HT-29 (cell line): ENCODE measurements around the gene XRCC5. TPM values are rescaled to one million over a fixed set of nuclear protein-coding genes. Genes with fewer than 3 reads are reported as not detected.

ENCODE experiments used
- DNase-seq: peaks from one replicate; pipeline ENCODE4 v3.0.0-alpha.2; 2015; ENCODE audit warnings: low spot score
- total RNA-seq: library from RNA; depleted of rRNA; stranded (reverse); fragments of >200 nt; shearing (Covaris generic); gene quantifications from 2 replicates; pipeline ENCODE4 v1.2.3, GENCODE V29; 2014

The XRCC5 gene
- total RNA-seq, 1 experiment from 2014 or later: 142 TPM

GRCh38 chr2:216084547-216084946, 24.6 kb upstream of the XRCC5 start:
- no peak for DNase-seq

DNA sequence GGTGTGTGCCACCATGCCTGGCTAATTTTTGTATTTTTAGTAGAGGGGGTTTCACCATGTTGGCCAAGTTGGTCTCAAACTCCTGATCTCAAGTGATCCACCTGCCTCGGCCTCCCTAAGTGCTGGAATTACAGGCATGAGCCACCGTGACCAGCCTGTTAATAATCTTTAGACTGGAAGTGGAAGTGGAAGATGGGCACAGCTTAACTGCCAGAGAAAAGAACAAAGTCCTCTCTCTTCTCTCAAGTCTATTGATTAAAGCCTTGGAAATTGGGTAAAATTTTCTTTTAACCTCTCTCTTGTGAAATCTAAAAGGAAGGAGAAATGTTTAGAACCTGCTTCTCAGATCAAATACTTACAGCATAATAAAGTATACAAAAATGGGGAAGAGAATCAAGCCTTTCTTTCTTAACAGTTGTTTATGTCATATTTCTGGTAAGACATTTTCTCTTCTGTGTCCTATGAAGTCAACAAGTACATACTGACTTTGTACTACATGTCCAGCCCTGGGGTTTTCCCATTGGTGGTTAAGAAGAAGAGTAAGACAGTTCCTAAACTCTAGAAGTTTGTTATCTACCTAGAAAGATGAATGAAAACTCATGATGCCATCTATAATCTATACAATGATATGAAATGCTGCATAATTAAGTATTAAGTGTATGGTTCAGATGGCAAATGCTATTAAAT, 22.8 kb upstream of the XRCC5 start:
- DNase-seq: no peak

DNA sequence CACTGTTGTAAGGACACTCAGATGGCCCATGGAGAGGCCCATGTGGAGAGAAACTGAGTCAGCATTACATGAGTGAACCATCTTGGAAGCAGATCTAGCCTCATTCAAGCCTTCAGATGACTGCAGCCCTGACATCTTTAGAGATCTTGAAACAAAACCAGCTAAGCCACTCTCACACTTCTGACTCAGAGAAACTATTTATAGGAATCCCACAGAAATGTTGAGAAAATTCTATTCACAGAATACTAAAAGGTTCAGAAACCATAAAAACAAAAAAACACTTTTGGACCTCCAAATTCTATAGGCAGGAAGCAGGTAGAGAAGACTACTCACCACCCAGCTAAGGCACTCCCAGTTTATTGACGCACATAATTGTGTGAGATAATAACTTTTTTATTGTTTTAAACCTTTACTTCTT, 18.8 kb upstream of the XRCC5 start:
- no peak for DNase-seq

DNA sequence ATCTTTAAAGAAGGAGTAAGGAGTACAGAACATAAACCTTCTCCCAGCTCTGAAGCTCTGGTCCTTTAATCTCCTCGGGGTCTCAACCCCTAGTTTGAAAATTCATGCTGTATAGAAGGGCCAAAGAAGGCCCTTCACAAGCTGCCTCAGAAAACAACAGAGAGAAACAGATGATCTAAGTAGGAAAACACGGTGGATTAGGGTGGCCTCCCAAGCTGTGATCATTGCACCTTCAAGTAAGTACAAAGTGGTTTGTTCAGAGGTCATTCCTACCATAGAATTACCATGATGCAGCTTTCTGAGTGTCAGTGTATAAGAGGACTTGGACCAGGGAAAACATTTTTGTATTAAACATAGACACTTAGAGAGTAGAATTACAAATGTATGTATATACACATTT, 16.5 kb upstream of the XRCC5 start:
- no peak for DNase-seq

GRCh38 chr2:216094701-216095100, 14.4 kb upstream of the XRCC5 start:
- no peak for DNase-seq

DNA sequence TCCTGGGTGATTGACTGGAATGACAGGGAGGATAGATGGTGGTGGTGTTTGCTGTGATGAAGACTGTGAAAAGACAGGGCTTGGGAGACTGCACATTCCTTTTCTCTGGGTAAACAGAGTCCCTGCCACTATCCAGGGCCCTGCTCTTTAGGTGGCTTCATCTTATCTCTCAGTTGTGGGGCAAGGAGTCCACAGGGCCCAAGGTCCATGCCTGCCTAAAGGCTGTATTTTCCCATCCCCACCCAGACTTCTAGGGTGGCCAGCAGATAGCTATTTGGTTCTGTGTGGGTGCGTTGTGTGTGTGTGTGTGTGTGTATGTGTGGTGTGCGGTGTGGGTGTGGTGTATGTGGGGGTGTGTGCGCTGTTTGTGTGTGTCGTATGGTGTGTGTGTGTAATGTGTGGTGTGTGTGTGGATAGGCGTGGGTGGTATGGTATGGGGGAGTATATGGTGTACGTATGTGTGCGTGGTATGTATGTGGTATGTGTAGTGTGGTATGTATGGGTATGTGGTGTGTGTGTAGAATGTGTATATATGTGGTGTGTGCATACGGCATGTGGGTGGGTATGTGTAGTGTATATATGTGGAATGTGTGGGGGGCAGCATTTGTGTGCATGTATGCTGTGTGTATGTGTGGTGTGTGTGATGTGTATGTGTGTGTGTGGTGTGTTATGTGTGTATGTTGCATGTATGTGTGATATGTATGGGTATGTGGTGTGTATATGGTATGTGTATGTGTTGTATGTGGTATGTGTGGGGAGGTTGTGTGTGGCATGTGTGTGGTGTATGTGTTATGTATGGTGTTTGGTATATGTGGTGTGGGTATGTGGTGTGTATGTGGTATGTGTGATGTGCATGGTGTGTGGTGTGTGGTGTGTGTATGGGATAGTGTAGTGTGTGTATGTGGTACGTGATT, 10.5 kb upstream of the XRCC5 start:
- no peak for DNase-seq

- DNase-seq: no peak
Measured at GRCh38 chr2:216101109-216101508, 8.0 kb upstream of the XRCC5 start.

DNA sequence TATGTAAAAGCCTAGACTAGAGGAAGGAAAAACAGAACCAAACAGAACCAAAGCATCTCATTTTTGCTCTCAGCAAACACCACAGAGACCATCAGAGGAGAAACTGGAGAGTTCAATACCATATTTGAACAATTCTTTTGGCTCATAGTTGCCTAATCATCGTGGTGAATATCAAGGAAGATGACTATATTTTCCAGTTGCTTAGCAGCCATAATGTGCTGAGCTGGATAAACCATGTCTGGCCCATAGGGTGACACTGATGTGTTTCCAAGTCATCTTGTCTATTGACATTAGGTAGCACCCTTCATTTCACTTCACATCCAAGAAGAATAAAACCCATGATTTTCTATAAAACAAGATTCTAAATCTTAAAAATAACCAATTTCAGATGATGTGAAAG, 5.9 kb upstream of the XRCC5 start:
- DNase-seq: no peak

DNA sequence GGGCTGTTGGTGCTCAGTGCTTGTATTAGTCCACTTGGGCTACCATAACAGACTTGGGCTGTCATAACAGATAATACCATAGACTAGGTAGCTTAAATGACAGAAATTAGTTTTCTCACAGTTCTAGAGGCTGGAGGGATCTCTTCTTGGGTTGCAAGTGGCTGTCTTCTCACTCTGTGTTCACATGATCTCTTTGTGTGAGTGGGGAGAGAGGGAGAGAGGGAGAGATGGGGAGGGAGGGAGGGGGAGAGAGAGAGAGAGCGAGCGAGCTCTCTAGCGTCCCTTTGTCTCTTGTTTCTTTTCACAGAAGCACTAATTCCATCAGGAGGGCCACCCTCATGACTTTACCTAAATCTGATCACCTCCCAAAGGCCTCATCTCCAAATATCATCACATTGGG, 4.5 kb upstream of the XRCC5 start:
- no peak for DNase-seq

DNA sequence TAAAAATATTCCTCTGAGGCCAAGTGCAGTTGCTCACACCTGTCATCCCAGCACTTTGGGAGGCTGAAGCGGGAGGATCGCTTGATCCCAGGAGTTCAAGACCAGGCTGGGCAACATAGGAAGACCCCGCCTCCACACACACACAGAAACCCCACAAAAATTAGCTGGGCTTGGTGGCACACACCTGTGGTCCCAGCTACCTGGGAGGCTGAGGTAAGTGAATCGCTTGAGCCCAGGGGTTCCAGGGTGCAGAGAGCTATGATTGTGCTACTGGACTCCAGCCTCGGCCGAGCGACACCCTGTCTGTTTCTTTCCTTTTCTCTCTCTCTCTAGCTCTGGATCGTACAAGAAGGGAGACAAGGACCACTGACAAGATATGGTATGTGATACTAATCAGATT, 1.8 kb upstream of the XRCC5 start:
- no peak for DNase-seq

DNA sequence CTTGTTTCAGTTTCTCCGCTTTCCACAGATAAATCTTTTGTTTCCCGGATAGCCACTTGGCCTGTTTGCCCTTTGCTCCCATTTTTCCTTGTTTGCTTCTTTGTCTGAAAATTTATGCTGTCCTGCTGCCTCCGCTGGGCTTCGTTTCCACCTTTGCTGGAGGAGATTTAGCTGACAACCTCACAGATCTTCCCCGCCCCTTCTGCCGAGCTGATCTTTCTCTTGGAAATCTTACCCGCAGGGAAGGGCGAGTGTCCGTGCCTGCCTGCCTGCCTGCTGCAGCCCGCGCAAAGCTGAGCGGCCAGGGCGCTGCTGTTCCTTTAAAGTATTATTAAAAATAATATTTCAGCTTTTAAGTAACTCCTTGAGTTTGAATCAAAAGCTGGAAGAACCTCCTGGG, 1.4 kb upstream of the XRCC5 start:
- DNase-seq: no peak

DNA sequence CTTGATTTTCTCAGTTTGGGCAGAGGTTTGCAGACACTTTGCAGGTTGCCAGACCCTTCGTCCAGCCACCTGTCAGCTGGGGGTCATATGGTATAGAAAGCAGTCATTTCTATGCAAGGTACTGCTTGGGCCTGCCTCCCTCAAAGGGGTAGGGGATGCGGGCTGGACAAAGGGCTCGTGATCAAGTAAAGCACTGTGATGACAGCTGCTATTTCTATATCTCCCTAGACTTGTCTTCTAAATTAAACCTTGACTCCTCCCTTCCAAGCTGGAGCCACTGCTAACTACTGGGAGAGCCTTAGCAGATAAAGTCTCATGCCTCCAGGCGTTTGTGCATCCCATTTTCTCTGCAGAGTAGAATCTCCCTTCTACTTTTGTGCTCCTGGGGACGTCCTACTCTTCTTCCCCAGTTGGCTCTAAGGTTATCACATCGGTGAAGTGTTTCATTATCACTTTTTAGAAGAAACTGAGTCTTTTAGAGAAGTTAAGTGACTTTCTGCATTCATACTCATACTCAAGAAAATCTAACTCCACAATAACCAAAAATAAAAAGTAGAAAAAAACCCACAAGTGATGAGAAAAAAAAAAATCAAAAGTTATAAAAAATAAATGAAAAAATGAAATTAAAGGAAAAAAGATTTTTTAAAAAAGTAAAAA, 710 bp upstream of the XRCC5 start:
- DNase-seq: peak; percentile 8

GRCh38 chr2:216109962-216110614, 940 bp downstream of the XRCC5 start:
- DNase-seq: peak; percentile 55

DNA sequence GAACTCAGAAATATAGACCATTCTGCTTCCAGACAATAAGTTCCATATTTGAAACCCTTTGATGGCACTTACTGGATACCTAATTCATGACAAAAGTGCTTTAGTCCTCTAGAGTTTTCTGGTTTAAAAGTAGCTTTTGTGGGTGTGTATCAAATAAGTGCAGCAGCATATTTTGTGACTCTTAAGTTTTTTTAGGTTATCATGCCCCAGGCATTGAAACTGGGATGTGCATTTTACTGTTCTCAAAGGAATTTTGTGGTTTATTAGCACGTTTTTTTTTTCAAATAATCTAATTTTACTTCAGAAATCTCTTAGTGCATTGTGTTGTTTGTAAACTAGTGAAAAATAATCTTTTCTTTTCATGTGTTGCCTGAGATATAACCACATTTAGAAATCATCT, 1.5 kb downstream of the XRCC5 start:
- no peak for DNase-seq

DNA sequence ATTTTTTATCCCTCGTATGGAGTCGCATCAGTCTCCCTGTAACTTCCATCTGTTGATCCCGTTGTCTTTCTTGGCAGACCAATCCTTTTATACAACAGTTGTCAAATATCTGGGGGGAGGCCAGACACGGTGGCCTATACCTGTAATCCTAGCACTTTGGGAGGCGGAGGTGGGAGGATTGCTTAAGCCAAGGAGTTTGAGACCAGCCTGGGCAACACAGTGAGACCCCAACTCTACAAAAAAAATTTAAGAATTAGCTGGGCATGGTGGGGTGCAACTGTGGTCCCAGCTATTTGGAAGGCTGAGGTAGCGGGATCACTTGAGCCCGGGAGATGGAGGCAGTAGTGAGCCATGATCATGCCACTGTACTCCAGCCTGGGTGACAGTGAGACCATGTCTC, 2.0 kb downstream of the XRCC5 start:
- DNase-seq: no peak

DNA sequence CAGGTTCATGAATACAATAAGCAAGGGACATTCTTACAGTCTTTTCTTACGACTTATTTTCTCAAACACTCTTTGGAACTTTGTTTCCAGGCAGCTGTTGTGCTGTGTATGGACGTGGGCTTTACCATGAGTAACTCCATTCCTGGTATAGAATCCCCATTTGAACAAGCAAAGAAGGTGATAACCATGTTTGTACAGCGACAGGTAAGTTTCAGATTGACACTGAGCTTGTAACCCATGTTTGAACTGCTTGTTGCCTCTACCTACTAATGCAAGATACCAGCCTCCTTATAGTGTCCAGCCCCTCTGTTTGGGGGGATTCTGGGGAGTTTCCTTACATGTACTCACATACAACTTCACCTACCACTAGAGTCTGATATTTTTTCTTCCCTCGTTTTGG, 3.8 kb downstream of the XRCC5 start:
- no peak for DNase-seq

DNA sequence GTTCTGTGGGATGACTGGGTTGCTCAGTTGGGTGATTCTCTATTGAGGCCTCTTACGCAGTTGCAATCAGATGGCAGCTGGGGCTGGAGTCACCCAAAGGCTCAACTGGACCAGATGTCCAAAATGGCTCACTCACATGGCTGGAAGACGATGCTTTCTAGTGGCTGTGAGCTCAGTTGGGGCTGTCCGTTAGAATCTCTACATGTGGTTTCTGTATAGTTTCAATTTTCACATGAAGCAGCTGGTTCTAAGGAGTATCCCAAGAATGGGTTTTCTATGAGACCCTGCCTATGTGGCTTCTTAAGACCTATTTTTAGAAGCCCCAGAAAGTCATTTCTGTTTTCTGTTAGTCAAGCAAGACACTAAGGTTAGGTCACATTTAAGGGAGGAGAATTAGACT, 4.4 kb downstream of the XRCC5 start:
- no peak for DNase-seq

- no peak for DNase-seq
Measured at GRCh38 chr2:216114382-216114713, 5.2 kb downstream of the XRCC5 start.

GRCh38 chr2:216114714-216115531, 5.8 kb downstream of the XRCC5 start:
- peak; percentile 100 for DNase-seq

DNA sequence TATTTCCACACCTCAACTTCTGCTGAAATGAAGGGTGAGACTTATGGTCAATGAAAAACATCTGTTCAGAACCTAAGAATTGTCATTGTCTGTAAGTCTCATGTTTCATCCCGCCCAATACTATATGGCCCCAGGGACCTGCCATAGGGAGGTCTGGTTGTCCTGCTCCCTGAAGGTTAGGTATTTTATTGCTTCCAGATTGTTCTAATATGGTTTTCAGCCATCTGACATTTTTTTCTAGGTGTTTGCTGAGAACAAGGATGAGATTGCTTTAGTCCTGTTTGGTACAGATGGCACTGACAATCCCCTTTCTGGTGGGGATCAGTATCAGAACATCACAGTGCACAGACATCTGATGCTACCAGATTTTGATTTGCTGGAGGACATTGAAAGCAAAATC, 7.3 kb downstream of the XRCC5 start:
- no peak for DNase-seq
